Effector CD8-positive, alpha-beta T cell (primary cell): ENCODE data around the gene DNAJC3.
"Not testable (repeated sequence)": the region's sequence is repeated elsewhere in the genome, so short reads cannot be mapped to it uniquely, and the experiment has no call there.

ENCODE experiments used
- DNase-seq: peaks from one replicate; lab custom pipeline; 2025; lab: John Stamatoyannopoulos, UW
- total RNA-seq, 4 experiments: gene quantifications; one replicate each; lab custom pipeline; 2026; lab: John Stamatoyannopoulos, UW

The DNAJC3 gene, protein sequence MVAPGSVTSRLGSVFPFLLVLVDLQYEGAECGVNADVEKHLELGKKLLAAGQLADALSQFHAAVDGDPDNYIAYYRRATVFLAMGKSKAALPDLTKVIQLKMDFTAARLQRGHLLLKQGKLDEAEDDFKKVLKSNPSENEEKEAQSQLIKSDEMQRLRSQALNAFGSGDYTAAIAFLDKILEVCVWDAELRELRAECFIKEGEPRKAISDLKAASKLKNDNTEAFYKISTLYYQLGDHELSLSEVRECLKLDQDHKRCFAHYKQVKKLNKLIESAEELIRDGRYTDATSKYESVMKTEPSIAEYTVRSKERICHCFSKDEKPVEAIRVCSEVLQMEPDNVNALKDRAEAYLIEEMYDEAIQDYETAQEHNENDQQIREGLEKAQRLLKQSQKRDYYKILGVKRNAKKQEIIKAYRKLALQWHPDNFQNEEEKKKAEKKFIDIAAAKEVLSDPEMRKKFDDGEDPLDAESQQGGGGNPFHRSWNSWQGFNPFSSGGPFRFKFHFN
- 106 to 162 (median 133) reads per million in 4 experiments for total RNA-seq

DNA sequence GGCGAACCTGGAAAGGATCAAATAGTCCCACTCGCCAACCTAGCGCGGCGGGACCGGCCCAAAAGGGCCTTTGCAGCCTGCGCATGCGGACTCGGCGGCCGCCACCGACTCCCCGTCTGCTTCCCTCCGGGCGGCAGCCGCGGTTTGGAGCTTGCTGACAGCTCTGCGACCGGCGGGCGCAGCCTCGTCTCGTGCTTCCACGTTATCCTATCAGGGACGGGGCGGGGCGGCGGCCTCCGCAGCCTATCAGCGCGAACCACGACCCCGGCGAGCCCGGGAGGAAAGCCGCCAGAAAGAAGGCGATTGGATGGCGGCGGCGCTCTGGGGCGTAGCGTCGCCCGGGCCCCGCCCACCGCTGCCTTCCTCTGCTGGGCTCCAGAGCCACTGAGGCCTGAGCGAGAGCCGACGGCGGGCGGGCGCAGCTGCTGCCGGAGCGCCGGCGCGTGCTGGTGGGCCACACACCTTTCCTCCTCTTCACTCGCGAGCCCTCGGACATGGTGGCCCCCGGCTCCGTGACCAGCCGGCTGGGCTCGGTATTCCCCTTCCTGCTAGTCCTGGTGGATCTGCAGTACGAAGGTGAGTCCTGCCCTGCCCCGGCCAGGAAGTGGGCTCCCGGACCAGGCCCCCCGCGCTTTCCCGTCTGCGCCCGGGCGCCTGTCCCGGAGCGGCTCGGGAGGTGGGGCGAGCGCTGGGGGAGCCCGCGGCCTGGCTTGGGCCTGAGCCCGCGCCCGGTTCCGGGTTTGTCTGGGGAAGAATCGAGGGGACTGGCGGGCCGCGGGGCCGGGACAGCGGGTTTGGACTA, at the start of gene DNAJC3:
Gene DNAJC3 (plus strand): TSS at position 378 of the 802 bp plus-strand sequence. CDS start 117 bp downstream, at position 495.
- peak; percentile 95 for DNase-seq

DNA sequence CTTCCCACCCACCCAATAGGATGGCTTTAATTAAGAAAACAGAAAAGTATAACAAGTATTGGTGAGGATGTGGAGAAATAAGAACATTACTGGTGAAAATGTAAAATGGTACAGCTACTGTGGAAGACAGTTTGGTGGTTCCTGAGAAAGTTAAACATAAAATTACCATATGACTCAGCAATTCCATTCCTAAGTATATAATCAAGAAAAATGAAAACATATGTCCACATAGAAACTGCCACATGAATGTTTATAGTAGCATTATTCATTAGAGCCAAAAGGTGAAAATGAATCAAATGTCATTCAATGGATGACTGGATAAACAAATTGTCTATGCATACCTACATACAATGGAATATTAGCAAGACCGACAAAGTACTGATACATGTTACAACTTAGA, 49.3 kb upstream of the DNAJC3 start:
- no peak for DNase-seq

DNA sequence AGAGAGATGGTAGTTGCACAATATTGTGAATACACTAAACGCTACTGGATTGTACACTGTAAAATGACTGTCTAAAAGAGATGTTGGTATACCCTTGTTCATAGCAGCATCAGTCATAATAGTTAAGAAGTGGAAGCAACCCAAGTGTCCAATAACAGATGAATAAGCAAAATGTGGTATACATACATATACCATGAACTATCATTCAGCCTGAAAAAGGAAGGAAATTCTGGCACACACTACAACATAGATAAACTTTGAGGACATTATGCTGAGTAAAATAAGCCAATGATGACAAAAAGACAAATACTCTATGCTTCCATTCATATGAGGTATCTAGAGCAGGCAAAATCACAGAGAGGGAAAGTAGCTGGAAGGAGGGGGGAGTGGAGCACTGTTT, 48.5 kb upstream of the DNAJC3 start:
- DNase-seq: no peak

DNA sequence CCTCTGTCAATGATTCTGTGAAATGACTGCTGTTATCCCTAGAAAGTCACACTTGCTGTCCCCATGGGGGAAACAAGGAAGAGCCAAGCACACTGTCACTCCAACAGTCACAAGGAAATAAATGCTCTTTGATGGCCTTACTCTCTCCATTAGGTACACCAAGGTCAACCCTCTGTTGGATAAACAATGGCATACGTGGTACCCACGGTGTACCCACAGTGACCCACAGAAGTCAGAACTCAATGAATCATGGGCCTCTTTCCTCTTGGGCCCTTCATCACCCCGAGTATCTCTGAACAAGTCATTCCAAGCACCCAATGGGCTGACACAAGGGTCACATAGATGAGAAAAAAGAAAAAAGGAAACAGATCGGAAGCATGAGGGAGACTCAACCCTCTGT, 47.9 kb upstream of the DNAJC3 start:
- no peak for DNase-seq

DNA sequence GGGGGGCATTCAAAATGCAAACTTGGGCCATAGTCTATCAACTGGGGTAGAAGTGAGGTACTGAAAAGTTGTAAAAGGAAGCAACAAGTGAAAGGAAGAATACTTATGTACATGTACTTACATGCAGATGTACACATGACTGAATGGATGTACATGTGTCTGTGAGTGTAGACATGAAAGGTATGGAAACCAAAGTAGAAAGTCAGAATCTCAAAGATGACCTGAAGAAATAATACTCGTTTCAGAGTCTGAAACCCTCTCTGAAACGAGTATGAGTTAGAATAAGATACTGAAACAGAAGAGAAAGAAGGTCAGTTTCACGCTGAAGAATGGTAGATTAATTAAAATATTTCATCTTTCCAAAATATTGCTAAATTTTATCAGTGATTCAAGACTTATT, 46.3 kb upstream of the DNAJC3 start:
- no peak for DNase-seq

DNA sequence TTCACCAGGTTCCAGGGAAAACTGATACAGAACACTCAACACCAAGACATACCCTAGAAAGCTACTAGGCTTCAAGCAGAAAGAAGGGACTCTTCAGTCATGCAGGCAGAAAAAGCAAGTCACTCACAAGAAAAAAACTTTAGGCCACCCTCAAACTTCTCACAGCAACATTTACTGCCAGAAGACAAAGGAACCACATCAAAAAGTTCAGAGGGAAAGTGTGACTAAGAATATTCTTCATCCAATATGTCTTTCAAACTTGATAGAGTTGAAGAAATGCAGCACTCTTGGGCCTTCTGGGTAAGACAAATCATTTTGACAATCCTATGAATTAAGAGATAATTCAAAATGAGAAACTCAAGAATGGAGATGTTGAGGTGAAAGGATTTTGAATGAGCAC, 40.1 kb upstream of the DNAJC3 start:
- no peak for DNase-seq

DNA sequence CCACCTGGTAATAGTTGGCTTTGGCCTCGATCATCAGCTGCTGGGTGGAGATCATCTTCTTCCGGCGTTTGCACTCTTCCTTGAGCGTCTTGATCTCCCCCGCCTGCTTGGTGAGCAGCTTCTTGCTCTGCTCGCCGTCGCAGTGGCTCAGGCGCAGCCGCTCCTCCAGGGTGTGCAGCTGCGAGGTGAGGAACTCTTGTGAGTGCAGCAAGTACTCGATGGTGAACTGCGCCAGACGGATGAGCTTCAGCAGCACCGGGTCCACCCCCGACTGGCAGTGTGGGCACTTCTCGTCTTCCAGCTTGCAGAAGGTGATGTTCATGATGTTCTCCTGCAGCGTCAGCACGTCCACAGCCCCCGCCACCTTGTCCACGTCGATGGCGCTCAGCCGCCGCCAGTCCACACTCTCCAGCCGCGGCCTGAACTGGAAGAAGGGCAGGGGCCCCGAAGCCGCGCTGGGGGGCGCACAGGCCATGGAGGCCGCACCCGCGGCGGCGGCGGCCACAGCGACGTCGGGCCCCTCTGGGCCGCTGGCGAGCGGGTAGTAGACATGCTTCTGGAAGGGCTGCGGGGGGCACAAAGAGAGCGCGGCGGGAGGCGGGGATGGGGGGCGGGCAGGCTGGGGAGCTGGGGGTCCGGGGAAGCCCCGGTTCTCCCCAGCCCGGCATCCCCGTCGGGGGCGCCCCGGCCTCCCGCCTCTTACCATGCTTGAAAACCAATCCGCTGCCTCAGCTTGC, 35.5 kb upstream of the DNAJC3 start:
- no peak for DNase-seq

DNA sequence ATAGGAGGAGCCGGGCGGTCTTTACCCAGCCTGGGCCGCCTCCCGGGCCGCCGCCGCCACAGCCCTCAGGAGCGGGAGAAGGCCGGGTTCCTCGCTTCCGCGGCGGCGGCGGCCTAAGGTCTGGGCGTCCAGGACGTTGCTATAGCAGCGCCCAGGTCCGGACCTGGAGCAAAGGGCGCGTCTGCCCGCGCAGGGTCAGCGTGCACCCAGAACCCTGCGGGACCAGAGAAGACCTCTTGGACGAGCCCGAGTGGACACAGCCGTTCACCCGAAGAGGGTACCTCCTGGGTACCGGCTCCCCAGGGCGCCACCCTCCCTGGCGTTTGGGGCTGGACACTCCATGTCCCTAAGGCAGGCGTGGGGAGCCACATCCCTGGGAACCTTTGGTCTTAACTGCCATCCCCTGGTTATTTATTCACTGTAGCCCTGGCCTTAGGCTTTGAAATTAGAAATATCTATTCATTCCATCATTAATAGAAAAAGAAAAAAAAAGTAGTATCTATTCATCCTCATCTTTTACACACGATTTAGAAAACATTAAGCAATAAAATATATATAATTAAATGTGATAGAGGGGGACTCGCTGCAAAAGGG, 34.8 kb upstream of the DNAJC3 start:
- no peak for DNase-seq

DNA sequence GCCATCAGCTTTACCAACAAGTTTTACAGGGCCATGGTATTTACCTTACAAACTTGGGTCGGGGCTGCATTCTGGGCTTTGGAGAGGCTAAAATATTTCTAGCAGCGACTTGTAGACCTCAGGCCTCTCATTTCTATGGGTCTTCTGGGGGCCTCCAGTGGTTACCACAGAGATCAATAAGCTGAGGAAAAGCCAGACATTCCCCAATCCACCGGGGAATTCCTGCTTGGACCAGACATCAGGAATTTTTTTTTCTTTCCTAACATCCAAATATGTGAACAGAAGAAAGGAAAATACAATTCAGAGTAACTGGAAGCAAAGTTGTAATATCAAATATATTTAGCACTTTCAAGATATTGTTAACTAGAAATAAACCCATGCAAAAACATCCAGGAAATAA, 33.9 kb upstream of the DNAJC3 start:
- no peak for DNase-seq

DNA sequence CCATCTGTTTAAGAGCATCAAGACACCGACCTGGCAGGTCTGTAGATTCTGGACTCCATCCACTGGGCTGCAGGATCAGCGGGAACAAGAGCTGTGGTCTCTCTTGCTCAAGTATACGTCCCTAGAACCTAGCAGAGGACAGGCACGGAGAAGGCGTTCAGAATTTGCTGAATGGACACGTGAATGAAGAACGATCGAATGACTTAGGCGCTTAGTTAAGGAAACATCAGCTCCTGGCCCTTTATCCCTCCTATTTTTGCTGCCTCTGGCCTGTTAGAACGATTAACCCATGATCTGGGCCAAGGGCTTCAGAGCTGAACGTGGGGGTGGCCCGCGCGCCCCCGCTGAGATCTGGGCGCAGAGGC, 33.4 kb upstream of the DNAJC3 start:
- no peak for DNase-seq

DNA sequence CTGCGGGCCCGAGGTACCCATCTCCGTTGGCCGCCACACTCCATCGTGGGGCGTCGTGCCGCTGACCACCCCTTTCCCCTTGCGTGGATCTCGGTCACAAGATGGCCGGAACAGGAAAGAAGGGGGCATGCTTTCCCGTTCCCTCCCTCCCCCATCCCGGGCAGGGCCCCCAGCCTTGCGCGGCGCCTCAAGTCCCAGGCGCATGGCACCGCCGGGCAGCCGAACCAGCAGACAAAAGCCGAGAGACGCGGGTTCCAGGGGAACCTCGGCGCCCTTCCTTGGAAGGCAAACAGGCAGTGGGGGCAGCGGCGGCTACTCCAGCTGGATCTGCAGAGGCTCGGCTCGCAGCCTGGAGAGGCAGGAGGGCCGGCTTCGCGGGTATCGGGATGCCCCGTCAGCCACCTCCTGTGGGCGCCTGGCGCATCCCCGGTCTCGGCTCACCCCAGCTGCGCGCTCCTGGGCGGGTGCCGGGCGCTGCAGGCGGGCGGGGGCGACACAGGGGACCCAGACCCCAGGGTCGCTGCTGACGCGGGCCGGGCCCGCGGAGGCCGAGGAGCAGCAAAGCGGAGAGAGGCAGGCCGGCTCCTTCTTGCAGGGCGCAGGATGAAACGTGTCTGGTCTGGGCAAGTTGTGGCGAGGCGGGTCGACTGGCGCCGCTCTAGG, 32.9 kb upstream of the DNAJC3 start:
- DNase-seq: no peak

DNA sequence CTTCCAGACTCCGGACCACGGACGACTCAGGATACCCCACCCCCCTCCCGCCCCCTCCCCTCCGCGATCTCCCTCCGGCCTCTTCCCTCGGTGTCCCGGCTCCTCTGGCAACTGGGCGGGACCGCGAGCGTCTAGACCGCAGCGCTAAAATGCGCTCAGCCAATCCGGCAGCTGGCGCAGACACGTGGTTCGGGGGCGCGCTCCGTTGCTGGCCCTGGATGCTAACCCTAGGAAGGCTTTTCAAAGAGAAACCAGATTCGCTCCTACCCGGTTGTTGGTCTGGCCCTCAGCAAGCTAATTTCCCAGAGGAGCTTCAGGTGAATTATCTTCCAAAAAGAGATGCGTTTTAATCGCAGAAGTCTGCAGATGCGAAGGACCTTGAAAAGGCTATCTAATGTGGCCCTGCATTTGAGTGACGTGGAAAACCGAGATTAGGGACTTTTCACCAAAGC, 32.3 kb upstream of the DNAJC3 start, which contains the start of gene DZIP1:
Gene DZIP1 (minus strand): TSS at position 106 of the 452 bp plus-strand sequence. CDS start 2,677 bp downstream, outside the sequence.
- DNase-seq: no peak

DNA sequence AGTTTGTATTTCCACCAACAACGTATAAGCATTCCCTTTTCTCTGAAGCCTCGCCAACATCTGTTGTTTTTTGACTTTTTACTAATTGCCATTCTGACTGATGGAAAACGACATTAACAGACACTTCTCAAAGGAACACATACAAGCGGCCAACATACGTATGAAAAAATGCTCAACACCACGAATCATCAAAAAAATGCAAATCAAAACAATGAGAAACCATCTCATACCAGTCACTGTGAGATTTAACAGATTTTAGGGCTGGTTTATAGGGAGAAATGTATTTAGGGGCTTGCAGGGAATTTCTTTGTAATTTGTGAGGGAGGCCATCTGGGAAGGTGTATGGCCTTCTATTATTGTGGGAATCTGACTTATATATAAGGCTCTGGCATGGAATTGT, 29.6 kb upstream of the DNAJC3 start:
- DNase-seq: no peak

DNA sequence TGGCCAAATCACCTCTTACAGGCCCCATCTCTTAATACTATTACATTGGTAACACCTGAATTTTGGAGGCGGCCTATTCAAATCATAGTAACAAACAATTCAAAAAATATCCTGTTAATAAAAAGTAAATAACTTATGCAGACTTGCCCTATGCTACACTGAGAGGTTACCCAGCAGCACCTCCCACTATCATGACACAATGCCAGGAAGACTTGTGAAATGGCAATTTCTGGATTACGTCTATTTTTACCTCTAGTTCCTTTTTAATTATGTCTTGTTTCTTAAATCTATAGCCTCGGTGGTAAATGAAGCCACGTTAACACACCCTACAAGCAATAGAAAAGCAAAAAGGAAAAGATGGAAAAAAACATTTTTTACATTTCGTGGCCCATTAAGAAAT, 26.2 kb upstream of the DNAJC3 start:
- DNase-seq: no peak

DNA sequence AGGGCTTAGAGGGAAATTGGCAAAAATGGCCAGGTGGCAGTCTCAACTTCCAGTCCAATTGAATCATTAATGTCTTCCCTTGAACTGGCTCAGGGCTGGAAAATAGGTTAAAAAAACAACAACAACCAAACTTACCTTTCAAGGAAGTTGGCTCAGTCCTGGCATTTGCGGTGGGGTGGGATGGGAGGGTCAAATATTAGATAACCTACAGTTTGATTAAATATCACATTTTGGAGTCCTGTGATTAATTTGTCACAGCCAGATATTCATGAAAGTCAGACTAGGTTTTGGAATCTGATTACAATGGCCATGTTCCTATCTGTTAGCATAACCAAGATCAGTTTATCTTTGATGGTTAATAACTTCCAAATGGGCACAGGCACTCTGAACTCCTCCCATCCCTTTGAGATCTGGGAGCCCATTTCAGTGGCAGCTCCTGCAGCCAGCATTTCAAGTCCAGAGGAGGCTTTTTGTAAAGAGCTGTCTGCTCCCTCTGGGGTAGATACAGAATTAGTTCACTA, 24.6 kb upstream of the DNAJC3 start:
- DNase-seq: no peak

DNA sequence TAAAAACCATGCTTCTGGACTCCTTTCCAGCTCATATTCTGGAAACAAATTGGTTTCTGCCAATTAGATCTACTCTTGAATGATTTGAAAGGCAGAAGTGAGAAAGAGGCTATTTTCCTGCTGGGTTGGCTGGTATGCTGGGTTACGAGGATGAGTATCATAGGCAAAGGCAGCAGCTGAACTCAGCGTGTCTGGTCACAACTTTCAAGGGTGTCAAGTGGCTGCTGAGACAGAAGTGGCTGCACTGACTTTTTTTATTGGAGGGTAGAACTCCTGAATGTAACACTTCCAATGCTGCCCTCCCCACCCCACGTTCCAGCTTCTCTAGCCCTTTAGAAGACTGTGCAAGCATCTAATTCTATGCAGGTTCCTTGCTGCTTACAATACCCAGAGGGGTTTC, 24.1 kb upstream of the DNAJC3 start:
- DNase-seq: no peak

DNA sequence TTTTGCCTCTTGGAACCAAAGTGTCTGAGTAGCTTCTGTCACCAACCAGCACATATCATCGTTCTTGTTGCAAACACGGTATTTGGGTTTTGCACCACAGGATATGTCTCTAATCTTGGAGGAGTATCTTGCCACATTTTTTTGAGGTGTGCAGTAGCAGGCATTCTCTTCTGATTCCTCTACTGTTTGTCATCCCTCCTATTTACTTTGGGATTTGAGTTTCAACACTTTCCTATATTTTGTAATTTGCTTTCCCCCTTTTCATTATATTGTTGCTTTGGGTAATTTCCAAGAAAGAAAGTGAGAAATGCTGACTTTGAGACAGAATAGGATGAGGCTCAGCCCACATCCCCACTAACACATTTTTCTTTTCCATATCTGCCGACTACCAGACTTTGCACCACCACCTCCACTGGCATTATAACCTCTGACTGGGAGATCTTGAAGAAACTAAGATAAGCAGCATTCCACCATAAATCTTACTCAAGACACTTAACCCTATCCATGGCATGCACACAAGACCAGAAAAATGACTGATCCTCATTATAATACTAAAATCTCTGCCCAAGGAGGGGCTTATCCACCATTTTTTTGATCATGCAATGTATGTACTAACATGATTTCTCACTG, 20.4 kb upstream of the DNAJC3 start:
- no peak for DNase-seq

DNA sequence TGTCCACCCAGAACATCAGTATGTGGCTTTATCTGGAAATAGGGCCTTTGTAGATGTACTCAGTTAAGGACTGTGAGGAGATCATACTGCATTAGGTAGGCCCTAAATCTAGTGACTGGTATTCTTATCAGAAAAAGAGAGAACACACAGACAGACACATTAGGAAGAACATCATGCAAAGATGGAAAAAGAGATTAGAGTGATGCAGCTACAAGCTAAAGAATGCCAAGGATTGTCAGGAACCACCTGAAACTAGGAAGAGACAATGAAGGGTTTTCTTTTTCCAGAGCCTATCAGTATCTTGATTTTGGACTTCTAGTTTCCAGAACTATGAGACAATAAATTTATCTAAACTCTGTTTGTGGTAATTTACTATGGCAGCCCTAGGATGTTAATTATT, 17.4 kb upstream of the DNAJC3 start:
- DNase-seq: no peak

DNA sequence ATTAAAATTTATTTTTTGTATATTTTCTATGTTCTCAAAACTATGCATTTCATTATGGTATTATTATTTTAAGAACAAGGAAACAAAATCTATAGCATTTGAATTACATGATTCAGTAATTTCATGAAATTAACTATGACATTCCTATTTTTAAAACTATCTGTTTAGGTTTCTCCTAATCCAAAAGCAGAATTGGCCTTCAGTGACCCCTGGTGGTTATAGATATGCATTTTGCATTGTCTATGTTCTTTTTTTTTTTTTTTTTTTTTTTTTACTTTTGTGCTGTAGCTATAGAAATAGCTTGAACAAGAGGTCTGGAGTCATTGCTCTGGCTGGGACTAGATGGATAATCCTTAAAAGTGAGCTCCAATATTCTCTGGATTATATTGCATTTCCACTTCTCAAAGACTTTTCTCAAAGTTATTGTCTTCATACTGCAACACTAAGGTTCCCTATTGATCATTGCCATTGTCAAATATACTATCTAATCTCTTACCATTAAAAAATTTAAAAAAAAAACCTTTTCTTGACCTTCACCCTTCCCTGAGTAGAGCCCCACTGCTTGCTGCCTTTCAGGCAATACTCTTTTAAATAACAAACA, 15.9 kb upstream of the DNAJC3 start:
- DNase-seq: no peak

DNA sequence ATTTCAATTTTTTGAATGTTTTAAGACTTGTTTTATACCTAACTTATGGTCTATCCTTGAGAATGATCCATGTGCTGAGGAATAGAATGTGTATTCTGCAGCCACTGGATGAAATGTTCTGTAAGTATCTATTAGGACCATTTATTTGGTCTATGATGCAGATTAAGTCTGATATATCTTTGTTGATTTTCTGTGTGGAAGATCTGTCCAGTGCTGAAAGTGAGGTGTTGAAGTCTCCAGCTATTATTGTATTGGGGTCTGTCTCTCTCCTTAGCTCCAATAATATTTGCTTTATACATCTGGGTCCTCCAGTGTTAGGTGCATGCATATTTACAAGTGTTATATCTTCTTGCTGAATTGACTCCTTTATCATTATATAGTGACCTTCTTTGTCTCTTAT, 9.7 kb upstream of the DNAJC3 start:
- not testable (repeated sequence) for DNase-seq
